ENCODE data around the gene SDHA. TPM values are rescaled to one million over a fixed set of nuclear protein-coding genes. Genes with fewer than 3 reads are reported as not detected.

The SDHA gene
- total and polyA plus RNA-seq, 2 of the 13 experiments (the other 11 are each of a cell fraction or from before 2014, with no cell fraction given): 185 to 240 TPM

DNA sequence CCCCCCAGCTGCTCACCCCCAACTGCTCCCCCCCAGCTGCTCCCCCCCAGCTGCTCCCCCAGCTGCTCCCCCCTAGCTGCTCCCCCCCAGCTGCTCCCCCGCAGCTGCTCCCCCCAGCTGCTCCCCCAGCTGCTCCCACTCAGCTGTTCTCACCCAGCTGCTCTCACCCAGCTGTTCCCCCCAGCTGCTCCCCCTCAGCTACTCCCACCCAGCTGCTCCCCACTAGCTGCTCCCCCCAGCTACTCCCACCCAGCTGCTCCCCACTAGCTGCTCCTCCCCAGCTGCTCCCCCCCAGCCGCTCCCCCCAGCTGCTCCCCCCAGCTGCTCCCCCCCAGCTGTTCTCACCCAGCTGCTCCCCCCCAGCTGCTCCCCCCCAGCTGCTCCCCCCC, 80.6 kb downstream of the SDHA start:
- no peak overlapping the region for H3K27ac ChIP-seq (ENCODE audit: extremely low read length, insufficient read depth, low read length)
- ATAC-seq (no peak), DNase-seq (ENCODE audit: low spot score) (no peak), FAIRE-seq (no peak)
- intact Hi-C loops (cut with micrococcal nuclease; ENCODE audit: unreplicated experiment): no loop called here
- H3K27me3 ChIP-seq (ENCODE audit: control insufficient read depth in 1 of 2, insufficient read depth in 2 of 2, low read length in 2 of 2): no peaks in the 10 kb centered on the region
- H3K4me1 ChIP-seq (ENCODE audit: insufficient read depth, low read length): no peaks in the 10 kb centered on the region
- H3K4me2 ChIP-seq (ENCODE audit: low read depth, low read length): no peak overlapping the region
- H3K79me2 ChIP-seq (ENCODE audit: insufficient read depth, low read length): no peaks in the 10 kb centered on the region
- no peaks in the 10 kb centered on the region for H3K9me3 ChIP-seq (ENCODE audit: low read length)
- ChIA-PET CTCF (ENCODE audit: low intra/inter-chr PET ratio, low total read pairs) (no interaction called here), POLR2A (no interaction called here)
- WGBS (ENCODE audit: low lambda C conversion rate): 89% methylated on average over 2 of the region's 2 CpGs
- no peak overlapping the region for H3K4me3 ChIP-seq (replicated peaks in 1 of 3; ENCODE audit: insufficient read depth in 1 of 3, low read depth in 2 of 3, low read length in 3 of 3)
- no peak for TF ChIP-seq ZZZ3 (CRISPR knock-in tag; IDR thresholded peaks at IDR 0.05; ENCODE audit: borderline replicate concordance)
- TF ChIP-seq, protein P1, sequence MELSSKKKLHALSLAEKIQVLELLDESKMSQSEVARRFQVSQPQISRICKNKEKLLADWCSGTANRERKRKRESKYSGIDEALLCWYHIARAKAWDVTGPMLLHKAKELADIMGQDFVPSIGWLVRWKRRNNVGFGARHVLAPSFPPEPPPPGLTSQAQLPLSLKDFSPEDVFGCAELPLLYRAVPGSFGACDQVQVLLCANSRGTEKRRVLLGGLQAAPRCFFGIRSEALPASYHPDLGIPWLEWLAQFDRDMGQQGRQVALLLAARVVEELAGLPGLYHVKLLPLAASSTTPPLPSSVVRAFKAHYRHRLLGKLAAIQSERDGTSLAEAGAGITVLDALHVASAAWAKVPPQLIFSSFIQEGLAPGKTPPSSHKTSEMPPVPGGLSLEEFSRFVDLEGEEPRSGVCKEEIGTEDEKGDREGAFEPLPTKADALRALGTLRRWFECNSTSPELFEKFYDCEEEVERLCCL (CRISPR knock-in tag; IDR thresholded peaks at IDR 0.05; ENCODE audit: borderline replicate concordance): no peak
- TF ChIP-seq ZFYVE20 (CRISPR knock-in tag; IDR thresholded peaks at IDR 0.05; ENCODE audit: borderline replicate concordance, low read depth): no peak
- no peak for TF ChIP-seq ZNF570 (CRISPR knock-in tag; IDR thresholded peaks at IDR 0.05; ENCODE audit: borderline replicate concordance)
- no peak for TF ChIP-seq ZHX2 (IDR thresholded peaks at IDR 0.05; ENCODE audit: low read depth)
- TF ChIP-seq ZHX2 (CRISPR knock-in tag; IDR thresholded peaks at IDR 0.05; ENCODE audit: borderline replicate concordance): no peak
- TF ChIP-seq, protein P2, sequence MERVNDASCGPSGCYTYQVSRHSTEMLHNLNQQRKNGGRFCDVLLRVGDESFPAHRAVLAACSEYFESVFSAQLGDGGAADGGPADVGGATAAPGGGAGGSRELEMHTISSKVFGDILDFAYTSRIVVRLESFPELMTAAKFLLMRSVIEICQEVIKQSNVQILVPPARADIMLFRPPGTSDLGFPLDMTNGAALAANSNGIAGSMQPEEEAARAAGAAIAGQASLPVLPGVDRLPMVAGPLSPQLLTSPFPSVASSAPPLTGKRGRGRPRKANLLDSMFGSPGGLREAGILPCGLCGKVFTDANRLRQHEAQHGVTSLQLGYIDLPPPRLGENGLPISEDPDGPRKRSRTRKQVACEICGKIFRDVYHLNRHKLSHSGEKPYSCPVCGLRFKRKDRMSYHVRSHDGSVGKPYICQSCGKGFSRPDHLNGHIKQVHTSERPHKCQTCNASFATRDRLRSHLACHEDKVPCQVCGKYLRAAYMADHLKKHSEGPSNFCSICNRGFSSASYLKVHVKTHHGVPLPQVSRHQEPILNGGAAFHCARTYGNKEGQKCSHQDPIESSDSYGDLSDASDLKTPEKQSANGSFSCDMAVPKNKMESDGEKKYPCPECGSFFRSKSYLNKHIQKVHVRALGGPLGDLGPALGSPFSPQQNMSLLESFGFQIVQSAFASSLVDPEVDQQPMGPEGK (CRISPR knock-in tag; IDR thresholded peaks at IDR 0.05): no peak
- no peak for TF ChIP-seq ZBTB3 (CRISPR knock-in tag; IDR thresholded peaks at IDR 0.05; ENCODE audit: borderline replicate concordance, low read depth)
- TF ChIP-seq NR2F1 (CRISPR knock-in tag; IDR thresholded peaks at IDR 0.05): no peak
- TF ChIP-seq, protein P3, sequence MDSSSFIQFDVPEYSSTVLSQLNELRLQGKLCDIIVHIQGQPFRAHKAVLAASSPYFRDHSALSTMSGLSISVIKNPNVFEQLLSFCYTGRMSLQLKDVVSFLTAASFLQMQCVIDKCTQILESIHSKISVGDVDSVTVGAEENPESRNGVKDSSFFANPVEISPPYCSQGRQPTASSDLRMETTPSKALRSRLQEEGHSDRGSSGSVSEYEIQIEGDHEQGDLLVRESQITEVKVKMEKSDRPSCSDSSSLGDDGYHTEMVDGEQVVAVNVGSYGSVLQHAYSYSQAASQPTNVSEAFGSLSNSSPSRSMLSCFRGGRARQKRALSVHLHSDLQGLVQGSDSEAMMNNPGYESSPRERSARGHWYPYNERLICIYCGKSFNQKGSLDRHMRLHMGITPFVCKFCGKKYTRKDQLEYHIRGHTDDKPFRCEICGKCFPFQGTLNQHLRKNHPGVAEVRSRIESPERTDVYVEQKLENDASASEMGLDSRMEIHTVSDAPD (CRISPR knock-in tag; IDR thresholded peaks at IDR 0.05): no peak
- TF ChIP-seq SMYD3 (CRISPR knock-in tag; IDR thresholded peaks at IDR 0.05): no peak
- TF ChIP-seq ZNF776 (CRISPR knock-in tag; IDR thresholded peaks at IDR 0.05): no peak
- TF ChIP-seq CENPX (CRISPR knock-in tag; IDR thresholded peaks at IDR 0.05): no peak
- no peaks in the 10 kb centered on the region; a peak in 1 of 5 replicates for H3K36me3 ChIP-seq (replicated peaks in 1 of 2; ENCODE audit: control insufficient read depth in 1 of 2, insufficient read depth in 2 of 2, low read length in 2 of 2)
- no peak overlapping the region for H3K9ac ChIP-seq (ENCODE audit: insufficient read depth, low read depth, low read length)
- in situ Hi-C loops (cut with HindIII; ENCODE audit: extremely low pct_ligation_motif_present, low pct_unique_long_range_greater_than_20kb): no loop called here
- no peaks in the 10 kb centered on the region for H4K20me1 ChIP-seq (ENCODE audit: insufficient read depth, low read length)
- no TSS peak for BruUV-seq (replicated peaks)
- no peak overlapping the region for H2AFZ ChIP-seq (ENCODE audit: low read length)
